A549 (cell line): Measurements from ENCODE around the gene SLC16A13. TPM values are rescaled to one million over a fixed set of nuclear protein-coding genes. Genes with fewer than 3 reads are reported as not detected.

Experiments
- ATAC-seq, 2 experiments: fragments of 200-7000 bp in 1 of 2; fragments of >200 bp in 1 of 2; cut with Nextera tagmentation in 1 of 2; cut with Tn5 transposase in 1 of 2; 3 replicates each; pipeline versions ENCODE4 v1.8.0 to v1.9.1; 2018 to 2020; ENCODE audit warnings: mild to moderate bottlenecking in 1 of 2, moderate library complexity in 1 of 2
- CTCF ChIA-PET: fragments of 300-600 bp; sonication (Branson Sonifier 250); formaldehyde crosslinking; extraction: SDS; loops from one replicate; lab custom pipeline; 2021; ENCODE audit warnings: antibody characterized with exemption, inconsistent platforms; lab: Yijun Ruan, JAX
- POLR2A ChIA-PET: fragments of 350-600 bp; formaldehyde crosslinking; extraction: SDS; loops from one replicate; lab custom pipeline; 2021; ENCODE audit warnings: antibody characterized with exemption, inconsistent platforms; lab: Yijun Ruan, JAX
- DNase-seq, 2 experiments: peaks; one replicate each; pipeline versions ENCODE4 v3.0.0 to v3.0.0-alpha.2; 2011 to 2016; ENCODE audit warnings: low read depth in 1 of 2, low spot score in 1 of 2
- FAIRE-seq: peaks from 2 replicates; lab custom pipeline; 2011; peaks lifted over from hg19 to GRCh38; lab: Jason Lieb, UNC
- H3K27ac ChIP-seq, 2 experiments: fragments of >200 bp; sonication (Bioruptor Twin); formaldehyde crosslinking; 3 replicates each; pipeline ENCODE4 v1.5.1; 2016 to 2017
- H3K4me1 ChIP-seq: fragments of >200 bp; sonication (Bioruptor Twin); formaldehyde crosslinking; 3 replicates; pipeline ENCODE4 v1.6.1; 2016
- H3K4me2 ChIP-seq: fragments of >200 bp; sonication (Bioruptor Twin); formaldehyde crosslinking; 3 replicates; pipeline ENCODE4 v1.6.1; 2016
- H3K4me3 ChIP-seq: fragments of >200 bp; sonication (Bioruptor Twin); formaldehyde crosslinking; 3 replicates; pipeline ENCODE4 v1.5.1; 2016
- H3K9me3 ChIP-seq: fragments of >200 bp; sonication (Bioruptor Twin); formaldehyde crosslinking; 3 replicates; pipeline ENCODE4 v1.6.1; 2016
- CEBPB ChIP-seq, 2 experiments: fragments of >200 bp in 1 of 2; sonication (Bioruptor Twin) in 1 of 2; formaldehyde crosslinking in 1 of 2; IDR thresholded peaks; 2 replicates each; pipeline ENCODE4 v1.6.1; 2012 to 2016
- CTCF ChIP-seq: fragments of >200 bp; sonication (Bioruptor Twin); formaldehyde crosslinking; IDR thresholded peaks from 3 replicates; pipeline ENCODE4 v1.5.1; 2016
- EHMT2 ChIP-seq: fragments of 200-600 bp; sonication (generic); IDR thresholded peaks from 2 replicates; pipeline ENCODE4 v1.6.1; 2016; ENCODE audit warnings: antibody characterized with exemption, low read depth, mild to moderate bottlenecking, moderate library complexity
- ELK1 ChIP-seq: fragments of 150-350 bp; IDR thresholded peaks from 2 replicates; pipeline ENCODE4 v1.6.1; 2014; ENCODE audit warnings: low read depth, mild to moderate bottlenecking, low read length
- FOSB ChIP-seq: fragments of 250-450 bp; sonication (Bioruptor Pico); IDR thresholded peaks from 2 replicates; pipeline ENCODE4 v1.5.0; 2020; ENCODE audit warnings: mild to moderate bottlenecking, moderate library complexity
- FOSL2 ChIP-seq, 2 experiments: fragments of 450-650 bp in 1 of 2; fragments of >200 bp in 1 of 2; sonication (Bioruptor Twin) in 1 of 2; formaldehyde crosslinking; IDR thresholded peaks; 2 replicates each; pipeline versions ENCODE4 v1.5.0 to v1.6.1; 2016 to 2020; ENCODE audit warnings: mild to moderate bottlenecking in 1 of 2, moderate library complexity in 1 of 2
- HEYL ChIP-seq: fragments of 250-450 bp; sonication (Bioruptor Pico); IDR thresholded peaks from 2 replicates; pipeline ENCODE4 v1.8.0; 2021; ENCODE audit warnings: mild to moderate bottlenecking, moderate library complexity
- JUNB ChIP-seq: fragments of >200 bp; sonication (Bioruptor Twin); formaldehyde crosslinking; IDR thresholded peaks from 2 replicates; pipeline ENCODE4 v1.6.1; 2016
- KDM5A ChIP-seq: fragments of 200-600 bp; sonication (generic); IDR thresholded peaks from 2 replicates; pipeline ENCODE4 v1.6.1; 2016; ENCODE audit warnings: antibody characterized with exemption, mild to moderate bottlenecking
- NFE2L2 ChIP-seq: fragments of 150-350 bp; conservative IDR thresholded peaks from 2 replicates; pipeline ENCODE4 v1.6.1; 2014; ENCODE audit warnings: low read length
- RAD21 ChIP-seq, 2 experiments: fragments of >200 bp in 1 of 2; sonication (Bioruptor Twin) in 1 of 2; formaldehyde crosslinking in 1 of 2; IDR thresholded peaks in 1 of 2; conservative IDR thresholded peaks in 1 of 2; 2 replicates in 1 of 2; 3 replicates in 1 of 2; pipeline ENCODE4 v1.6.1; 2012 to 2018; ENCODE audit warnings: inconsistent platforms in 1 of 2
- RARB ChIP-seq: fragments of 250-450 bp; sonication (Bioruptor Pico); IDR thresholded peaks from 2 replicates; pipeline ENCODE4 v1.8.0; 2021; ENCODE audit warnings: mild to moderate bottlenecking, moderate library complexity
- RCOR1 ChIP-seq: fragments of 150-350 bp; IDR thresholded peaks from 2 replicates; pipeline ENCODE4 v1.6.1; 2014; ENCODE audit warnings: antibody characterized with exemption, low read length, low read depth
- SMC3 ChIP-seq: fragments of >200 bp; sonication (Bioruptor Twin); formaldehyde crosslinking; IDR thresholded peaks from 3 replicates; pipeline ENCODE4 v1.6.1; 2018; ENCODE audit warnings: inconsistent platforms
- TFCP2L1 ChIP-seq: fragments of 250-450 bp; sonication (Bioruptor Pico); IDR thresholded peaks from 2 replicates; pipeline ENCODE4 v1.5.0; 2021; ENCODE audit warnings: mild to moderate bottlenecking
- TP53 ChIP-seq: fragments of 250-450 bp; sonication (Bioruptor Pico); IDR thresholded peaks from 2 replicates; pipeline ENCODE4 v1.5.0; 2021; ENCODE audit warnings: mild to moderate bottlenecking, moderate library complexity
- ZFP36 ChIP-seq: fragments of 450-650 bp; IDR thresholded peaks from 2 replicates; pipeline ENCODE4 v1.6.1; 2014; ENCODE audit warnings: borderline replicate concordance; ENCODE audit not compliant: partially characterized antibody
- ZNF302 ChIP-seq: fragments of 250-450 bp; sonication (Bioruptor Pico); IDR thresholded peaks from 2 replicates; pipeline ENCODE4 v1.9.0; 2021; ENCODE audit warnings: inconsistent platforms, mild to moderate bottlenecking, moderate library complexity
- ZSCAN20 ChIP-seq: fragments of 250-450 bp; sonication (Bioruptor Pico); IDR thresholded peaks from 2 replicates; pipeline ENCODE4 v1.8.0; 2022; ENCODE audit warnings: mild to moderate bottlenecking, moderate library complexity
- WGBS: methylation state at CpG from one replicate; pipeline ENCODE4 v1.1.6; 2017; ENCODE audit errors: missing lambda C conversion rate; 5-methylcytosine and 5-hydroxymethylcytosine counted together
- polyA plus RNA-seq, 4 experiments: library from polyadenylated mRNA; depleted of rRNA in 3 of 4; stranded (reverse); fragments of >200 nt; fragmentation: RNase III in 1 of 4; extraction: RNeasy Plus Mini Kit Qiagen cat#74134 plus additional on column Dnase treatment in 1 of 4; gene quantifications; 2 replicates in 3 of 4; 3 replicates in 1 of 4; pipeline ENCODE4 v1.2.3, GENCODE V29; 2011 to 2017
- TF ChIP-seq, protein P1 (sequence below): IDR thresholded peaks from 2 replicates; pipeline ENCODE4 v1.6.1; 2012

SLC16A13 gene
- polyA plus RNA-seq, 2 of the 4 experiments (the other 2 are of a cell fraction), result 8.0 to 10.9 TPM

- TF ChIP-seq CTCF, result no peak
Observed at GRCh38 chr17:7029096-7029495, 6.7 kb upstream of the SLC16A13 start (continued).

DNA sequence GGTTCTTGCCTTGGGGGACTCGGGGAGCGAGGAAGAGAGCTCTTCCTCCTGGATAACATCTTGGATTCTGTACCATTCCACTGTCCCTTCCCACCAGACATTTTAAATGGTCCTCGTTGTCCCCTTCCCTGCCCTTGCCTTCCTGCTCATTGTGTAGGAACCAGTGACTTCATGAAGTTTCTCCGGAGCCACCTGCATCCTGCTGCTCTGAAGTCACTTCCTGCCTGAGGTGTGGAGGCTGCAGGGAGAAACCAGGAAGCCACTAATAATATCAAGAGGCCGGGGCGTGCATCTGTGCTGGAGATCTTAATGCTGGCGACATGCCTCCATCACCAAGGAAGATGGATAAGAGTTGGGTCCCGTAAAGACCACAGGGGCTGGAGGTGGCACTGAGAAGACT is 6.2 kb upstream of the SLC16A13 start:
- Histone ChIP-seq H3K9me3 (no peaks in the 10 kb centered on the region), H3K4me3 (no peak overlapping the region), H3K4me1 (no peaks in the 10 kb centered on the region; the same call in 2 of the 3 replicates), H3K27ac (no peak overlapping the region), H3K4me2 (no peak overlapping the region)
- DNase-seq (no peak), ATAC-seq (no peak), FAIRE-seq (no peak)
- 71% methylated on average over 8 of the region's 8 CpGs for WGBS
- TF ChIP-seq FOSL2 (IDR thresholded peaks at IDR 0.05) (no peak), FOSL2 (CRISPR knock-in tag; IDR thresholded peaks at IDR 0.05) (no peak), NFE2L2 (no peak), RAD21 (conservative IDR thresholded peaks at IDR 0.05 in 1 of 2, IDR thresholded peaks at IDR 0.05 in 1 of 2) (no peak), EHMT2 (no peak), RARB (CRISPR knock-in tag) (no peak), ZSCAN20 (CRISPR knock-in tag) (no peak), CEBPB (IDR thresholded peaks at IDR 0.05) (no peak), HEYL (no peak), KDM5A (no peak), FOSB (CRISPR knock-in tag) (no peak), ELK1 (no peak), ZFP36 (no peak), TFCP2L1 (no peak), SMC3 (no peak), RCOR1 (no peak), ZNF302 (no peak), JUNB (no peak)
- TF ChIP-seq, protein P1, sequence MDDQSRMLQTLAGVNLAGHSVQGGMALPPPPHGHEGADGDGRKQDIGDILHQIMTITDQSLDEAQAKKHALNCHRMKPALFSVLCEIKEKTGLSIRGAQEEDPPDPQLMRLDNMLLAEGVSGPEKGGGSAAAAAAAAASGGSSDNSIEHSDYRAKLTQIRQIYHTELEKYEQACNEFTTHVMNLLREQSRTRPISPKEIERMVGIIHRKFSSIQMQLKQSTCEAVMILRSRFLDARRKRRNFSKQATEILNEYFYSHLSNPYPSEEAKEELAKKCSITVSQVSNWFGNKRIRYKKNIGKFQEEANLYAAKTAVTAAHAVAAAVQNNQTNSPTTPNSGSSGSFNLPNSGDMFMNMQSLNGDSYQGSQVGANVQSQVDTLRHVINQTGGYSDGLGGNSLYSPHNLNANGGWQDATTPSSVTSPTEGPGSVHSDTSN, result no peak
- CTCF ChIA-PET, result interaction anchor here (3.1 to 3.8 kb wide), 2 partner anchors 8 to 16 kb away, joined by 20 to 28 read pairs; no protein-coding TSS in a partner anchor
- POLR2A ChIA-PET, result no interaction called here

DNA sequence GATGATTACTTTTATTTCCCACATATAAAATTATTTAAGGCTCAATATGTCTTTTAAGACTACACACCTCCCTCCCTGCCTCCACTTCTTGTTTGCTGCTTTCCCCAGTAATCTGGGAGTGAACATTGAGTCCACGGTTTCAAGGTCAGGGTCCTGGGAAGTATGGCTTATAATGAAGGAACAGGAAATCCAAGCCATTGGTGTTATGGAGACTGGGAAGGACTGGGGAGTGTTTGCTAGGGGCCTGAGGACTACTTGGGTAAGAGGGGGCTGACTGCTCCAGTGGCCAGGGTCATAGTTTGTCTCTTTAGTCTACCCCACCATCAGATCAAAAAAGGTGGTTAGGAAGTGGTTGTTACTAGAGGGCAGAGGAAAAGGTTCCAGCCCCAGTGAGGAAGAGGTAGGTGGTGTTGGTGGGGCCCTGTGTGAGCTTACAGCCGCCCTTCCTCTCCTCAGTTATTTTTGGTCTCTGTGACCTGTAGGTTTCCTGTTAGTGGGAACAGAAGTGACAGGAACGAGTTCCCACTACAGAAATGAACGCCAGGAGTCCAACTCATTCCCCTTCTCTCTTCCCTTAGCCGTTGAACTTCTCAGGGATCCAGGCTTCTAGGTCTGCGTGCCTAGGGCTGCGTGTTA is 742 bp upstream of the SLC16A13 start:
- no peak for TF ChIP-seq RARB (CRISPR knock-in tag)
- TF ChIP-seq TP53 (CRISPR knock-in tag), result peak; percentile 7; the same call in 1 of the 2 replicates
- TF ChIP-seq, all 56 proteins: peak for 1
- FAIRE-seq (peak; percentile 13), DNase-seq (no peak), ATAC-seq (peak; percentile 22 to 26)
- H3K27ac ChIP-seq, result peak overlapping the region; percentile 86 to 97
- 15% methylated on average over 7 of the region's 7 CpGs for WGBS
- H3K4me1 ChIP-seq, result peaks cover 13% of the 10 kb centered on the region; the same call in 2 of the 3 replicates
- POLR2A ChIA-PET, result interaction anchor here (0.8 to 1.7 kb wide), 18 partner anchors 9 to 384 kb away, joined by 3 to 16 read pairs (median 4); partner anchors contain the start of genes C17orf100, DVL2, GABARAP and MED31
- no peaks in the 10 kb centered on the region for H3K9me3 ChIP-seq
- peak overlapping the region; percentile 72 for H3K4me2 ChIP-seq
- CTCF ChIA-PET, result interaction anchor here (0.6 to 34.0 kb wide), 9 partner anchors 10 to 839 kb away, joined by 3 to 1477 read pairs (median 7); partner anchors contain the start of genes ASGR2 and SLC16A11
- peak overlapping the region; percentile 85 for H3K4me3 ChIP-seq
